ENCODE measurements around the gene ARSB.

ARSB gene

GRCh38 chr5:79011869-79012268 lies 26.8 kb upstream of the ARSB start:
- no peak for DNase-seq (ENCODE audit: low read depth in 1 of 2, low spot score in 1 of 2)
- in situ Hi-C loops (cut with HindIII; ENCODE audit: low pct_unique_long_range_greater_than_20kb, low sequenced_read_pairs) = no loop called here
- no peak for TF ChIP-seq JUND (IDR thresholded peaks at IDR 0.05; ENCODE audit: low read depth)

DNA sequence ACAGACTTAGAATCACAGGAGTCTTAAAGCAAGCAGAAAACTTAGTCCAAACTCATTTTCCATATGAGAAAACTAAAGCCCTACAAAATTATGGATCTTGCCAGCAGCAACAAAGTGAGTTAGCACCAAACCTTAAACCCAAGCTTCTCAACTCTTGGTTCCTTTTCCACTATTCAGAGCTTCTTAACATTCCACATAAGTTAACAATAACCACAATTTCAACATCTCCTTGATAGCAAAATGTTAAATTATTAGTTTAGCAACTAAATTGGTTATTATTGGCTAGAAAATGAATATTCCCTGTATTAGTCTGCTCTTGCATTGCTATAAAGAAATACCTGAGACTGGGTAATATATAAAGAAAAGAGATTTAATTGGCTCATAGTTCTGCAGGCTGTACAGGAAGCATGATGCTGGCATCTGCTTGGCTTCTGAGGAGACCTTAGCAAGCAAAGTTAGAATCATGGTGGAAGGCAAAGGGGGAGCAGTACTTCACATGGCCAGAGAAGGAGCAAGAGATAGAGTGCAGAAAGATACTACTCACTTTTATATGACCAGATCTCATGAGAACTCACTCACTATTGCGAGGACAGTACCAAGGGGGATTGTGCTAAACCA lies 26.2 kb upstream of the ARSB start:
- DNase-seq (ENCODE audit: low read depth in 1 of 2, low spot score in 1 of 2) = no peak
- in situ Hi-C loops (cut with HindIII; ENCODE audit: low pct_unique_long_range_greater_than_20kb, low sequenced_read_pairs) = no loop called here
- TF ChIP-seq JUND (IDR thresholded peaks at IDR 0.05; ENCODE audit: low read depth) = no peak

- no peak for TF ChIP-seq JUND (IDR thresholded peaks at IDR 0.05; ENCODE audit: low read depth)
Measured at GRCh38 chr5:79008362-79008761, 23.3 kb upstream of the ARSB start.

DNA sequence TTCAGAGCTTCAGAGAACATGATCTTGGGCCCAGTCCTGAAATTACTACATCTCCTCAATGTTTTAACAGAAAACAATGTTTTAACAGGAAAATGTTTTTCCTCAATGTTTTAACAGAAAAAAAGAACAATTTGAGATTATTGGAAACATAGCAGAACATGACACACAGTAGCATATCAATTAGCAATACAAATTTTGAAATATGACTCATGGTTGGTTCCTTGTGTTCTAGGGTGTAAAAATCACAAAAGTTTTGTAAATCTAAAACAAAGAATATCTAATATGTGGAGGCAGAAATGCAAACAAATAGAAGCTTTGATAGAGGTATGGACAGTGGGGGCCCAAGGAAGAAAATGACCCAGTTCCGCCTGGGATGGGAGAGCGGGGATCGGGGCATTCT lies 22.8 kb upstream of the ARSB start:
- in situ Hi-C loops (cut with HindIII; ENCODE audit: low pct_unique_long_range_greater_than_20kb, low sequenced_read_pairs) = no loop called here
- TF ChIP-seq JUND (IDR thresholded peaks at IDR 0.05; ENCODE audit: low read depth) = no peak

More at GRCh38 chr5:79008362-79008761, 23.3 kb upstream of the ARSB start:
- DNase-seq (ENCODE audit: low read depth in 1 of 2, low spot score in 1 of 2) = no peak
- in situ Hi-C loops (cut with HindIII; ENCODE audit: low pct_unique_long_range_greater_than_20kb, low sequenced_read_pairs) = no loop called here

GRCh38 chr5:79005936-79006631 lies 21.0 kb upstream of the ARSB start:
- in situ Hi-C loops (cut with HindIII; ENCODE audit: low pct_unique_long_range_greater_than_20kb, low sequenced_read_pairs) = no loop called here
- no peak for TF ChIP-seq JUND (IDR thresholded peaks at IDR 0.05; ENCODE audit: low read depth)
- no peak for DNase-seq (ENCODE audit: low read depth in 1 of 2, low spot score in 1 of 2)

More for the DNA sequence above, 22.8 kb upstream of the ARSB start:
- DNase-seq (ENCODE audit: low read depth in 1 of 2, low spot score in 1 of 2) = no peak

- DNase-seq (ENCODE audit: low read depth in 1 of 2, low spot score in 1 of 2) = no peak
- in situ Hi-C loops (cut with HindIII; ENCODE audit: low pct_unique_long_range_greater_than_20kb, low sequenced_read_pairs) = no loop called here
- TF ChIP-seq JUND (IDR thresholded peaks at IDR 0.05; ENCODE audit: low read depth) = no peak
Measured at GRCh38 chr5:79005151-79005550, 20.0 kb upstream of the ARSB start.

- TF ChIP-seq JUND (IDR thresholded peaks at IDR 0.05; ENCODE audit: low read depth) = no peak
- in situ Hi-C loops (cut with HindIII; ENCODE audit: low pct_unique_long_range_greater_than_20kb, low sequenced_read_pairs) = no loop called here
- no peak for DNase-seq (ENCODE audit: low read depth in 1 of 2, low spot score in 1 of 2)
Measured at GRCh38 chr5:79002374-79002773, 17.3 kb upstream of the ARSB start.

- no peak for DNase-seq (ENCODE audit: low read depth in 1 of 2, low spot score in 1 of 2)
- TF ChIP-seq JUND (IDR thresholded peaks at IDR 0.05; ENCODE audit: low read depth) = no peak
- in situ Hi-C loops (cut with HindIII; ENCODE audit: low pct_unique_long_range_greater_than_20kb, low sequenced_read_pairs) = no loop called here
Measured at GRCh38 chr5:79001471-79001870, 16.4 kb upstream of the ARSB start.

DNA sequence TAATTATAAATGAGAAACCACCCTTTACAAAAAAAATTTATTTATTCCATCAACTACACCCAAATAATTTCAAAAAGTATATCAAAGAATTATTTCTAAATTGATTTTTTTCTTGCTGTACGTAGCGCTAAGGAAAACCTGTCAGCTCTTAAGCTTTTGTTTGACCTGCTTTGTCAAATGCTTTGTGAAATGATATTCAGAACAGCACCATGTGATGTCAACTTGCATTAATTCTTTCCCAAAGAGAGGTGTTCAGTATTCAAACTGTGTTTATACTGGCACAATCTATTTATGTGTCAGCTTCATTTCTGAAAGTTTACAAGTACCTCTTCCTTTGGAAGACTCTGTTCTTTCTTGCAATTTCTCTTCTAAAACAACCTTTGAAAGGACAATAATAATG lies 12.0 kb upstream of the ARSB start:
- in situ Hi-C loops (cut with HindIII; ENCODE audit: low pct_unique_long_range_greater_than_20kb, low sequenced_read_pairs) = no loop called here
- no peak for TF ChIP-seq JUND (IDR thresholded peaks at IDR 0.05; ENCODE audit: low read depth)
- DNase-seq (ENCODE audit: low read depth in 1 of 2, low spot score in 1 of 2) = no peak

DNA sequence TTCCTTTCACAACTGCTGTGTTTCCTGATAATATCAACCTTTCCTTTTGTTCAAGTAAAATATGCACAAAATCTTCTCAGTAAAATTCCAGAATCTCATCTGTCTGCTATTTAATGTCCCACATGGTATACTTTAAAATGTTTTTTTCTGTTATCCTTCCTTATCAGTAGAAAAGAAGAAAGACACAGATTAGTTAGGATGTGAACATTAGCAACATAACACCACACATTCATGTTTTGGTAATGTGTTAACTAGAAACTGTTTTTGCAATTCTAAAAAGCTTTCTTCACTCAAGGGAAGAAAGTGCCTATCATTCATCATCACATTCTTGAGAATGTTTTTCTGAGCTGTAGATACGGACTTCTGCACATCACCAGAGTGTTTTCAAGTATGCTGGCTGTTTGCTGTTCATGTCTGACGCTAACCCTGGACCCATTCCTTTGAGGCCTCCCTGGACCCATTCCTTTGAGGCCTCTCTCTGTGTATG lies 10.5 kb upstream of the ARSB start:
- no peak for DNase-seq (ENCODE audit: low read depth in 1 of 2, low spot score in 1 of 2)
- TF ChIP-seq JUND (IDR thresholded peaks at IDR 0.05; ENCODE audit: low read depth) = no peak
- in situ Hi-C loops (cut with HindIII; ENCODE audit: low pct_unique_long_range_greater_than_20kb, low sequenced_read_pairs) = no loop called here

GRCh38 chr5:78993165-78993564 lies 8.1 kb upstream of the ARSB start:
- no peak for DNase-seq (ENCODE audit: low read depth in 1 of 2, low spot score in 1 of 2)
- in situ Hi-C loops (cut with HindIII; ENCODE audit: low pct_unique_long_range_greater_than_20kb, low sequenced_read_pairs) = no loop called here
- TF ChIP-seq JUND (IDR thresholded peaks at IDR 0.05; ENCODE audit: low read depth) = no peak

- no peak for TF ChIP-seq JUND (IDR thresholded peaks at IDR 0.05; ENCODE audit: low read depth)
- in situ Hi-C loops (cut with HindIII; ENCODE audit: low pct_unique_long_range_greater_than_20kb, low sequenced_read_pairs) = no loop called here
- no peak for DNase-seq (ENCODE audit: low read depth in 1 of 2, low spot score in 1 of 2)
Measured at GRCh38 chr5:78992146-78992545, 7.0 kb upstream of the ARSB start.

GRCh38 chr5:78989080-78989479 lies 4.0 kb upstream of the ARSB start:
- in situ Hi-C loops (cut with HindIII; ENCODE audit: low pct_unique_long_range_greater_than_20kb, low sequenced_read_pairs) = no loop called here
- TF ChIP-seq JUND (IDR thresholded peaks at IDR 0.05; ENCODE audit: low read depth) = no peak
- no peak for DNase-seq (ENCODE audit: low read depth in 1 of 2, low spot score in 1 of 2)
